ENCODE results near the gene ASTN2.

ASTN2 gene

DNA sequence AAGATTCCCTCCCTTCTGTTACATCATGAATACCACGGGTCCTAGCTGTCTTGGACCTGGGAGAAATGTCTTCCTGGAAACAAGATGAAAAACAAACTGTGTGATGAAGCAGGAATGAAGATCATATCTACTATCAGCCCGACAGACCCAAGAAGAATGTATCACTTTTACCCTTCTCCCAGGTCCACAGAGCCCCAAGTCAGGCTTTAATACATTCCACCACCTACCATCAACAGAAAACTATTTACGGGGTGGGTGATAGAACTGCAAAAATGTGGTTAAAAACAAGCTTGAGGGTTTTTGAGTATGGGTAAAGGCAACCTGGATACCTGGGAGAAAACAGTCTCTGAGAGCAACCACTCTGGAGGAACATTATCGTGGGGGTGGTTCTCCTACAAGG lies 400.8 kb downstream of the ASTN2 start:
- DNase-seq (ENCODE audit: low read depth), result no peak

DNA sequence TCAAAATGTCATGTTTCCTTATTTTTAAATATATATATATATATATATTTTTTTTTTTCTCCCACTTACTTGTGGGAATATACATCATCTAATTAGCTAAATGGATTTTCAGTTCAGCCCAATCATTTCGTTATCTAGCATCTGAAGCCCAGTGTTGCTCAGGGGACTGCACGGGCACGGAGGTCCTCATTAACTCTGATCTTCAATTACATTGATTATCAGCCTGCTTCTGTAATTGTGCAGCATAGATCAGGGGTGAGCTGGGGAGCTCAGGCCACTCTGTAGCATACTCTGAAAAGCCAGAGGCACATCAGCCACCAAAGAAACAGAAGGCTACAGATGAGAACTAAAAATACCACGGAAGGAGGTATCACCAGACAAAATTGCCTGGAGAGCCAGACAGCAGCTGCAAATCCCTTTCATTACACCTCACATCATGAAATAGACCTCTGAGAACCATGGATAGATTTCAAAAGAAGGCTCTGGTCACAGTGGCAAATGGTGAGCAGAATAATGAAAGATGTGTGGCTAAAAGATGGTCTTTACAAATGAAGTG lies 401.3 kb downstream of the ASTN2 start:
- no peak for DNase-seq (ENCODE audit: low read depth)

DNA sequence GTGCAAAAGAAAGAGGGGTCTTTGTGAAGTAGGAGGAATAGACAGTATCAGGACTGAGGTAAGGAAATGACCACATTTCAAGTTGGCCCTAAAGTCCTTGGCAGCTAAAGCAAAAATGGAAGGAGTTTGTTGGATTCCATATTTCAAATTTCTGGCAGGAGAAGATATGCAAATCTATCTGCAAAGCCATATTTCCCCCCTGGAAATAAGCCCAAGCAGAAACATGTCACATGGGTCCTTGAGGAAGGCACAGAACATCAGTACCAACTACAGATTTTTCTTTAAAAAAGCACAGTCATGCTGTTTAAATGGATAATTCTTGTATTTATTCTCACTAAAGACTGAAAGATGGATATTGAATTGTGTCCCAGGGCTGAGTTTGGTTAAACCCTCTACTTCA lies 404.8 kb downstream of the ASTN2 start:
- DNase-seq (ENCODE audit: low read depth), result no peak

DNA sequence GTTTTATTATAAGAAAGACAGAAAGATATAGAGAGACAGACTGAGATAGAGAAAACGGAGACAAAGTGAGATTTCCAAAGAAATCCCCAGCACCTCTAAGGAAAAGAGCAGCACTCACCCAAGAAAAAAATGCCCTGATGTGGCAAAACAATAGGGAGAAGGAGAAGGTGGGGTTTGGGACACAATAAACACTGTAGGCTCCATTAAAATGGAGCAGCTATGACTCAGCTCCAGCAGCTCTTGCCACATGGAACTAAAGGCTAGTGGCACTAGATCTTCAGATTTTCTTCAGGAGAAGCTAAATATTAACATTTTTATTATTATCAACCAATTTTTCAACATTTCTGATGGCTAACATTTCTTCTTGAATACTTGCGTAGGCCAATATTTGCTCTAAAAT lies 406.0 kb downstream of the ASTN2 start:
- no peak for DNase-seq (ENCODE audit: low read depth)

DNA sequence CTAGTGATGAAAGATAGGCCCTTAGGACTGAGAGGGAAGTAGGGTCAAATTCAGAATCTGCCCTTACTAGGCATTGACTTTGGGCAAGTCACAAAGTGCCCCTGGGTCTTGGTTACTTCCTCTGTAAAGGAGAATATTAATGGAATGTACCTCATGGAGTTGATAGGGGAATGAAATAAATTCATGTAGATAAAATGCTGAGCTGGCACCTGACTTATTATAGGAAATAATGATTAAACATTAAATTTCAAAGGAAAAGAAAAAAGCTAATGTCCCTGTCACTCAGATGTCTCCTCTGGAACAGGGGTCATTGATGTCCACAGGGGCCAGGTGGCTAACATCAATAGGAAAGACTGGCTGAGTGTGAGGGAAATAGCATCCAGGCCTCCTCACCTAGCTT lies 406.4 kb downstream of the ASTN2 start:
- no peak for DNase-seq (ENCODE audit: low read depth)

DNA sequence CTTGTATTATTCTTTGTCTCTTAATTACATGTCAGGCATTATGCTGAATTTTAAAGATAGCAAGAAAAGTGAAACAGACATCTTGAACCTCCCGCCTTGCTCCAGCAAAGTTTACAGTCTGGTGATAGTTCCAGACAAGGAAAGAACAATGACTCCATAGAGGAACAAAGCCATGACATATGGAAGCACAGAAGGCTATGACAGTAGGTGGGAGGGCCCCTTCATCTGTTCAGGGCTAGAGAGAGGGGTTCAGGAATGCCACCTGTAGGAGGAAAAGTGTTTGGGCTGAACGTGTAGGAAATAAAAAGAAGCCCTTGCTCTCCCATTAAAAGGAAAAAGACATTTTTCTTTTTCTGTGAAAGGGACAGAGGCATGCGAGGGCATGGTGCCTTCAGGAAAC lies 412.2 kb downstream of the ASTN2 start:
- DNase-seq (ENCODE audit: low read depth), result no peak

DNA sequence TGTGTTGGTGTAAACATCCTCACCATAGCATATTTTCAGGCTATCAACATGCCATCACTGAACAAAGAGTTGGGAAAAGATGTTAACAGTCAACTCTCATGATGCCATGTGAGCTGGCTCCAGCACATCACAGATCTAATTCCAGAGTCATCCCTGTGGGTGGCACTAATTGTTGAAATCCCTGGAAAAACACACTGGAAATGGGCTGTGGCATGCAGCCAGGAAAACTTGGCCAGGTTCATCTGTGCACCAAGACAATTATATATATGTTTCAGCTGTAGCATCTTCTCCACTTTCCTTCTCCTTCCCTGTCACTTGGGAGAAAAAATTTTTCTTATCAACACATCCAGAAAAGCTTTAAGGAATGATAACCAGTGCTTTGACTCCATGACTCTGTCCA lies 414.0 kb downstream of the ASTN2 start:
- DNase-seq (ENCODE audit: low read depth), result no peak

DNA sequence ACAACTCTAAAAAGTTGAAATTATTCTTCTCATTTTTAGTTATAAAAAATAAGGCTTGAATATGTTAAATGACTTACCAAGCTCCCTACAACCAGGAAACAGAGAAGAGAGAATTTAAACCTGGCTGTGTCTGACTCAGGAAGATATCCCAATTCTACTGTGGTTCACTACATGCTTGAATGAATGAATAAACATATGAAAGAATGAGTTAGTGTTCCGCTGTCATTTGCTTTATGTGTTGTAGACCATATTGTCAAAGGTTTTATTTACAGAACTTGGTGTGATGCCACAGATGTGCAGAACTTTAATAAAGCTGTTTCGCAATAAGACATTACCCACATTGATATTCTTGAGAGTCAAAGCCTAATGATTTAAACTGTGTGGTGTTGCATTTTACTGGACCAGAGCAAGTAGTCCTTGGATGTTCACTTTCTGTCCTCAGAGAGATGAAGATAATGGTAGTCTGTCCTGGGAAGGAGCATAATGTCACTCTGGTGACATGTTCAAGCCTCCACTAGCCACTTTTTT lies 414.6 kb downstream of the ASTN2 start:
- no peak for DNase-seq (ENCODE audit: low read depth)

DNA sequence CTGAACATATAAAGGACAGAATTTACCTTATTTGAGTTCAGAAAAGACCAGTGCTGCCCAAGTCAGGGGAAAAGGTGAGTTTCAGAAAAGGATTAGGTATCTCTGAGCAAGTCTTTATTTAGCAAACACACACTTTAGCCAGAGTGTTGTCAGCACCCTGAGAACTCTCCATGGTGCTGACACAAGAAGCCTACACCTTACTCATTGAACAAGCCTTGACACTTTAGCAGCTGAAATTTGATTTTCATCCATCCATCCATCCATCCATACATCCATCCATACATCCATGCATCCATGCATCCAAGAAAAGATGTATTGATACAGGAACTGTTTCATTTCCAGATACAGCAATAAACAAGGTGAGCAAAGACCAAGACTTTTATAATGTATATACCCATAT lies 416.6 kb downstream of the ASTN2 start:
- peak; percentile 2 for DNase-seq (ENCODE audit: low read depth)

DNA sequence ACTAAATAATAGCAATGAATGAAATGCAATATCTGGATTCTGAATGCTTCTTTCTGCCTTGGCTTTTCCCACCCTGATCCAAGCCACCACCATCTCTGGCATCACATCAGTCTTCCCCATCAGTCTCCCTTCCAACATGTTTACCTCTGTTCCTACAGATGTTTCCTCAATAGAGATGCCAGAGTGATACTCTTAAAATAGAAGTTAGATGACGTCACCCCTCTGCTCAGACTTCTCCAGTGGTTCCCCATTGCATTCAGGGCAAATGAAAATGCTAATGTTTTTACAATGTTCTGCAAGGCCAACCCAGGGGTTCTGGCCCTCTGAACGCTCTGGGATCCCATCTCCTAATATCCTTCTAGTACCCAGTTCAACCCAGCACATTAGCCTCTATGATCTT lies 422.0 kb downstream of the ASTN2 start:
- DNase-seq (ENCODE audit: low read depth), result no peak

DNA sequence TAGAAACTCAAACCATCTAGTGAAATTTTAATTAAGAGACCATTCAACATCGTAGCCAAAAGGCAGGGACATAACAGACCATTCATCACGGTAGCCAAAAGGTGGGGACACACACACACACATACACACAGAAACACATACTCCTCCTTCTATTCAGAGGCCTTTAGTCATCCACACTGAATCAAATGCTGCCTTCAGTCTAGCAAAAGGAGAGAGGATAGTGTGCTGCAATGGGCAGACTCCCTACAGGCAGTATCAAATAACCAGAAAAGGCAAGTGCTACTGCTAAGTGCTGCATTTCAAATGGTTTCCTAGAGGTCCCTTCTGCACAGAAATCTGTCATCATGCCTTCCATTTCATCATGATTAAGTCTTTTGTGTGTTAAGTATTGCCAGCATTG lies 423.8 kb downstream of the ASTN2 start:
- DNase-seq (ENCODE audit: low read depth), result no peak

DNA sequence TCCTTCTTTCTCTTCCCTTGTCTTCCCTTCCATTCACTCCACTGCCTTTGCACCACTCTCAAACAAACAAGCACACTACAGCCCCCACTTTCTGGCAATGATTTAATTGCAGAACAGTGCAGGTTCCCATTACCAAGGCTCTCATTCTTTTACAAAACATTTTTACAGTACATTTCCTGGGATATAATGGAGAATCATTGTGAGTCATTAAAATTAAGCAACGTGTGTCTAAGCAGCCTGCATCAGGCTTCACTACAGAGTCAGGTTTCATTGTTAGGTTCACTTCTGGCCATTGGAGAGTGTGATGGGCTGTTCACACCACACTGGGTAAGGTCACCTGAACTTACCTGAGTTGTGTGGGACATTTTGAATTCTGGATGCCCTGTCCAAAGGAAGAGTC lies 424.3 kb downstream of the ASTN2 start:
- no peak for DNase-seq (ENCODE audit: low read depth)

DNA sequence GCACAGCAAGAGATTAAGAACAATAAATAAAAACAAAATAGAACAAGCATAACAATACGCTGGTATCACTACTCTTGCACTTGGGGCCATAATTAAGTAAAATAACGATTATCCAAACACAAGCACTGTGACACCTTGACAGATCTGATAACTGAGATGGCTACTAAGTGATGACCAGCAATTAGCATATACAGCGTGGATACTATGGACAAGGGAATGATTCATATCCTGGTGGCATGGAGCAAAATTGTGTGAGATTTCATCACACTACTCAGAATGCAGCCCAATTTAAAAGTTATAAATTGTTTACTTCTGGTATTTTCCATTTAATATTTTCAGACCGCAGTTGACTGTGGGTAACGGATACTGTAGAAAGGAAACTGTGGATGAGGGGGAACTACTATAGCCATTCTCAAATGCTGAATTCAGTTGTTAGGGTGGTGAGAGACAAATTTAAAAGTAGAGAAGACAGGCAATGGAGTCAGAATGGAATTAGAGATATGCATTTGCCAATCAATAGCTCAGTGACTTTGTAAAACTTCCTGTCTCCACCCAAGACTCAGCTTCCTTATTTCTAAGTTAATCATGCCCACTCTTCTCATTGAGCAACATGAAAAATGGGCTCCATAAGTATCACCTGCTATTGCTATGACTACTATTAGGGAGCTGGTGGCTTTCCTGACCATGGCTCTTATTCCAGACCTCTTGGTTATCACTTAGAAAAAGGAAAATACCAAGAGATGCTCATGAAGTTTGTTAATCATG lies 427.0 kb downstream of the ASTN2 start:
- no peak for DNase-seq (ENCODE audit: low read depth)

DNA sequence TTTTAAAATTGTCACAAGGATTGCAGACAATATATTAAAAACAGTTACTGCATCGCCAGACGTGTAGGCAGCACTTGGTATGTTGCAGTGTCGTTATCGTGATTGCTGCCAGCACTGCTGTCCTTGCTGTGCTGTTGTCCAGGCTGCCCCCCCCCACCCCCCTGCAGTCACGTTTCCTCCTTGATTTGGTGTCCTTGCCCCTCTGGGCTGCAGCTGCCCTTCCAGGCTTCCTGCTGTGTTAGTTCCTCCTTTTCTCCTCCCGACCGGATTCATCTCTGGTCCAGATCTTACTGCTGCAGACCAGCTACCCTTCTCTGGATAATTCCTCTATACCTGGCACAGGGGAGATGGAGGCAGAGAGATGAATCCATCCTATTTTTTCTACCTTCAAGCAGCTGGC lies 428.8 kb downstream of the ASTN2 start:
- no peak for DNase-seq (ENCODE audit: low read depth)

DNA sequence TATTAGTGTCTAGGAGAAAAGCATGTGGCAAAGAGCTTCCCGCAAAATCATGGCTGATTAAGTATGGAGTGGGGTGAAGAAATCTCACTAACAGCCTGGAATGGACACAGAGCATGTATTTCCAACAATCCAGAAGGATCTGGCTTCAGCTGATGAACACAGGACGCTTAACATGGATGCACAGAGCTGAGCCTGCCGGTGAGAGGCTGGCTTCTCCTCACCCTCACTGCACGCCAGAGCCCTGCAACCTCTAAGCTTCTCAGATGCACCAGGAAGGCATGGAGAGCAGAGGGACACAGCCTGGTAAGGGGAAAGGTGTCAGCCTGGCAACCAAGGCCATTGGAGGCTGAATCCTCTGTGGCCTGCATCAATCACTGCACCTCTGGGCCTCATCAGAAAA lies 429.3 kb downstream of the ASTN2 start:
- DNase-seq (ENCODE audit: low read depth), result no peak

DNA sequence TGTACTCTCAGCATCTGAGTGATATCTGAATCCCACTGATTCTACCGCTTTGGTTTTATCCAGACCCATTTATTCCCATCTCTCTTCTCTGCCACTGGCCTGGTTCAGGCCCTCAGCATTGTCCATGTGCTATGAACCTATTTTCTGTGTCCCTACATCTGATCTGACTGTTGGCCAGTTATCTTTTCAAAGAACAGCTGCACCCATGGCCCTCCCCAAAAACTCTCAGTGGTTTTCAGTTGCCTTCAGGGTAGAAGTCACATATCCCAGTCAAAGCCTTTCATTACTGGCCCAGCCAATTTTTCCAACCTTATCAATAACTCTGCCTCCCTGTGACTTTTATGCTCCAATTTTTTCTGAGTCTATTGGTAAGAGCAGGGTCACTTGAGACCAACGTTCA lies 430.7 kb downstream of the ASTN2 start:
- no peak for DNase-seq (ENCODE audit: low read depth)

DNA sequence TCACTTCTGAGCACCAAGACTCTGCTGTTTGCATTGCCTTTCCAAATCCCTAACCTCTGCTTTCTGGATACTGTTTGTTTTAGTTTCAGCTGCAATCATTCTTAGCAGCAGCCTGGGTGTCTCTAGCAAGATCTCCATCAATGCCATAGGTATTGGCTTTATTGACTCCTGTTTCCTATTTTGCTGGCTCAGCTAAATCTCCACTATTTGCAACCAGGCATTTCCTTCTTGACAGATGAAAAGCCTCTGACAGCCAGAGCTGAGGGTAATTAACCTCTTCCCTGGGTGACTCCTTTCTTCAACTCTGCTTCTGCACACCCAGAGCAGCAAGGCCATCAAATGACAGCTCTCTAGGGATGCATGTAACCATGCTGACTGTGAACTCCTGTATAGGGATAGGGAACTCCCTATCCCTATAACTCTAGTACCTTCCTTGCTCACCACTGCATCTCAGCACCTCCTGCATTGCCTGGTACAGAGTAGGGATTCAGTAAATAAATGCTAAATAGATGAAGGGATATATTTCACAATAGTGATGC lies 434.2 kb downstream of the ASTN2 start:
- DNase-seq (ENCODE audit: low read depth), result no peak

DNA sequence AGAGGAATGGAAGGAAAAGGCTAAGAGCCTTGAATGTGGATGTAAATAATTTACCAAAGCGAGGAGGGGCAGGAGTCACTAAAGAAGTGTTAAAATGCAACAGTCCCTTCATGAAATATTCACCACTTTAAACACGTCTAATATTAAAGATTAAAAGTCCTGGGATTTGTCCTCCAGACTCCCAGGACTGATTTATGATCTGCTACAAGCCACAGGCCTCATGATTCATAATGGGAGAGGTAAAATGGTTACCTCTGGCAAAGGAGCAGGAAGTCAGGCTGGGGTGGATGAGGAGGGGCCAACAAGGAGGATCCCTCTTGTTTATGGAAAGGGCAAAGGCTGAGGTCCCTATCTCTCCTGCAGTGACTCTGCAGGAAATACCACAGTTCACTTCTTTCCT lies 435.4 kb downstream of the ASTN2 start:
- DNase-seq (ENCODE audit: low read depth), result no peak

DNA sequence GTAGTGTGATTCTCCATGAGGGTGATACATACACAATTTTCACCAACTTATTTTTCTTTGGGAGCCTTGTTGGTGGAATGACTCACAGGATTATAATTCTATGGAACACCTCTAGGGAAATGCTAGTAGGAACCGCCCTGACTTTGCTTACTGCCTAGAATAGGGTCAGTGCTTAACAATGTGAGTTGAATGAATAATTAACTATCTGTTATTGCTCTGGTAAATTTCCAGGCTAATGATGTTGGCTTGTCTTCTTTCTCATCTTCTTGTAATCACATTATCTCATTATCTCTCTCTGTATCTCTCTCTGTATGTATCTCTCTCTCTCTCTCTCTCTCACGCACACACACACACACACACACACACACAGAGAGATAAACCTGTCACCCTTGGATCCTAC lies 436.7 kb downstream of the ASTN2 start:
- DNase-seq (ENCODE audit: low read depth), result no peak

DNA sequence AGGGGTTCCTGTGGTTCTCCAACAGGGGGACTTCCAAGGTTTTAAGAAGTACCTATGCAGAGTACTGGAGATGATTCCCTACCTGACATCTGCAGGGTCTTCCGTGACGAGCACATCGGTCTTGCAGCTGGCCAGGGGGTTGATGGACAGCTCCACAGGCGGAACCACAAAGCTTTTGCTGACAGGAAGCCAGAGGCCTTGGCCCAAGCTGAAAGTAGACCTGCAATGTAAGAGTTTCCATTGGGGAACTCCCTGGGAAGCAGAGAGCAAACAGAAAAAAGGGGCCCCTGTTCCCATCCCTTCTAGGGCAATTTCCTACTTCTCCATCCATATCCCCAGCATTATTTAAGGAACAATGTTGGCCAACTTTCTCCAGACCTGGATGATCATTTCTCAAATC lies 439.7 kb downstream of the ASTN2 start:
- no peak for DNase-seq (ENCODE audit: low read depth)

DNA sequence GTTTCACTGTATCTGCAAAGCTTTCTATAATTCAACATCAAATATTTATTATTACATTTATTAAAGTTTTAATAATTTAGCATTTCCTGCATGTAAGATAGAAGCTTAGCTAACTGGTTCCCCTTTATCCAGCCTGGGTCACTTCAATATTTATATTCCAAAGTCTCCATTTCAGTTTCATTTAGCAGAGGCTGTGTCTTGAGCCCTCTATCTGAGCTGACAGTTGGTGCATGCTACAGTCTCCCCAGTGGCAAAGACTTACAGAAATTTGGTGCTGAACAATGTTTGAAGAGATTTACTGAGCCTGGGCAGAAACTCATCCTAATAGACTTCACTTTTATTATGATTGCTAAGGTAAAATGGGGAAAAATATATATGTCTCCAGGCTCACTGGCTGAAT lies 448.7 kb downstream of the ASTN2 start:
- no peak for DNase-seq (ENCODE audit: low read depth)

DNA sequence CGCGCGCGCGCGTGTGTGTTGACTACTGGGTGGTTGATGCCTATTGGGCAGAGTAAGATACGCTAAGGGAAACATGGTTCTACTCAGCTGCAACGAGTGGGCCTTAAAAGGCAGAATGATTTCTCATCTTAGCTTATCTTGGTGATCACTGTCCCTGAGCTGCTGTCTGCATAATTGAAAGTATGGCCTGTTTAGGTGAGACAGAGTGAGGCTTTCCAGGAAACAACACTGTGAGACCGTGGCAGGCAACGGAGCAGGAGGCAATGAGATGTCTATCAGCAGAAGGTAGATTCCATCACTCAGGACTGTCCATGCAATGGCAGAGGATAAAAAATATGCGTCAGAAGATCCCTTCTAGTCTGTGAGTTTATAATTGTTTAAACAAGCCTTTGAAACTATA lies 450.6 kb downstream of the ASTN2 start:
- DNase-seq (ENCODE audit: low read depth), result no peak

DNA sequence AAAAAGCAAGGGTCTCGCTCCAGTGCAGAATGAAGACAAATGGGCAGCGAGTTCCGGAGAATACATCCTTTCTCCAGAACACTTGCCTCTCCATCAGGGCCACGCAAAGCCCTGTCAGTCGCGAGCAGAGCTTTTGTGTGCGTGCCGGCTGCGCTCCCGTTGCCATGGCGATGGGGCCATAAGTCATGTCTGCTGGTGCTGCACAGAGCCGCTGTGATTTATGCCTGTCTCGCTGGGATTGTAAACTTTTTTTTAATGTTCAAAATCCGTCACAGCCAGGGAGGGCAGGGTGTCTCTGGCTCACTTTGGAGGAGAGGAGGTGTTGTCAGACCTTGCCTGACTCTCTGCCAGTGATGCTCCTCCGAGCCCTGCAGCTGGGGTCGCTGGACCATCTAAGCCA lies 455.0 kb downstream of the ASTN2 start:
- DNase-seq (ENCODE audit: low read depth), result no peak

DNA sequence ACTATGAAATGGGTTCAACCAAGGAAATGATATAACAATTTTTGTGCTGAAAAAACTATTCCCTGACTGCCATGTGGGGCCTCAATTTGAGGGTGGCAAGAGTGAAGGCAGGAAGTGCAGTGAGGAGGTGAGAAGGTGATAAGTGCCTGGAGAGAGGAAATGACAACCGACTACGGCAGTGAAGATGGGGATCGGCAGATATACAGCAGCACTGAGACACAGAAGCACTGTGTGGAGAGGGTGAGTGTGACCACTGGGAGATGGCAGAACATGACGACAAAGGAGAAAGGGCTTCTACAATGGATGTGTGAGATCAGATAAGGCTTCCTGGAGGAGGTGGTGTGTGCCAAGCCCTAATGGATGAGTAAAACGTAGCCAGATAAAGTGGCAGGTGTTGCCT lies 456.0 kb downstream of the ASTN2 start:
- DNase-seq (ENCODE audit: low read depth), result no peak
